Hematopoietic multipotent progenitor cell (in vitro differentiated cells): ENCODE measurements around the gene STOX1. TPM values are rescaled to one million over a fixed set of nuclear protein-coding genes. Genes with fewer than 3 reads are reported as not detected.

Experiments
- small RNA-seq: library from RNA; depleted of rRNA; stranded (forward); fragments of <200 nt; gene quantifications from one replicate; pipeline ENCODE3, GENCODE V24; 2012
- total RNA-seq: library from RNA; depleted of rRNA; stranded (reverse); fragments of >200 nt; gene quantifications from one replicate; pipeline ENCODE4 v1.2.3, GENCODE V29; 2012

The STOX1 gene
- total RNA-seq, 1 donor: 0.54 TPM

Small RNAs within 50 kb of the gene (small RNA-seq; reads per million reads assigned to genes)
- gene RNU6-571P (not detected), gene RNU6-697P (not detected)

Other genes with a start within 250 kb of the STOX1 start
- gene CCAR1, start 106.3 kb upstream of the STOX1 start, total RNA-seq: 66.0 TPM
- 22.6 TPM for gene DDX50, start 73.8 kb downstream of the STOX1 start, total RNA-seq
- gene DDX21, start 128.6 kb downstream of the STOX1 start, total RNA-seq: 21.0 TPM
- gene KIFBP, start 161.3 kb downstream of the STOX1 start, total RNA-seq: 5.9 TPM